ENCODE measurements around the gene CFLAR.

- no peak for TF ChIP-seq CTCF (IDR thresholded peaks at IDR 0.05; ENCODE audit: low read length)
- TF ChIP-seq EZH2 (optimal IDR thresholded peaks at IDR 0.05; ENCODE audit: low read depth, low read length), result no peak
- TF ChIP-seq EZH2phosphoT487 (IDR thresholded peaks at IDR 0.05; ENCODE audit: low read length), result no peak
Observed at GRCh38 chr2:201156640-201157039, 40.7 kb downstream of the CFLAR start.
